Measurements from ENCODE around the gene LDHA.

The LDHA gene

GRCh38 chr11:18394275-18394927, at the start of gene LDHA:
LDHA (plus strand) TSS chr11:18394563; CDS start chr11:18396843, 2,280 bp downstream.
- peak; percentile 78 for DNase-seq

- no peak for DNase-seq
Observed at GRCh38 chr11:18347471-18348125, 46.8 kb upstream of the LDHA start.

- DNase-seq, result no peak
Observed at GRCh38 chr11:18352581-18352980, 41.8 kb upstream of the LDHA start.

- DNase-seq, result no peak
Observed at GRCh38 chr11:18358646-18359045, 35.7 kb upstream of the LDHA start.

GRCh38 chr11:18361154-18361553, 33.2 kb upstream of the LDHA start:
- no peak for DNase-seq

- no peak for DNase-seq
Observed at GRCh38 chr11:18364495-18365073, 29.8 kb upstream of the LDHA start.

- no peak for DNase-seq
Observed at GRCh38 chr11:18365741-18366140, 28.6 kb upstream of the LDHA start.

GRCh38 chr11:18366286-18366685, 28.1 kb upstream of the LDHA start:
- DNase-seq, result no peak

GRCh38 chr11:18367431-18367830, 26.9 kb upstream of the LDHA start:
- DNase-seq, result no peak

- DNase-seq, result no peak
Observed at GRCh38 chr11:18368221-18368620, 26.1 kb upstream of the LDHA start.

- DNase-seq, result no peak
Observed at GRCh38 chr11:18369398-18369797, 25.0 kb upstream of the LDHA start.

GRCh38 chr11:18371279-18371678, 23.1 kb upstream of the LDHA start:
- no peak for DNase-seq

- no peak for DNase-seq
Observed at GRCh38 chr11:18372201-18372600, 22.2 kb upstream of the LDHA start.

GRCh38 chr11:18374956-18375355, 19.4 kb upstream of the LDHA start:
- DNase-seq, result no peak

- DNase-seq, result no peak
Observed at GRCh38 chr11:18375941-18376340, 18.4 kb upstream of the LDHA start.

- no peak for DNase-seq
Observed at GRCh38 chr11:18379201-18379600, 15.2 kb upstream of the LDHA start.

- no peak for DNase-seq
Observed at GRCh38 chr11:18383388-18384156, 10.8 kb upstream of the LDHA start.

GRCh38 chr11:18384157-18384641, 10.2 kb upstream of the LDHA start:
- DNase-seq, result no peak

GRCh38 chr11:18390088-18390487, 4.3 kb upstream of the LDHA start:
- no peak for DNase-seq

GRCh38 chr11:18392434-18393321, 1.7 kb upstream of the LDHA start:
- no peak for DNase-seq

GRCh38 chr11:18393581-18394274, 635 bp upstream of the LDHA start:
- no peak for DNase-seq

All from NCI-H187 treated with DMSO at 0.1 percent for 48 hours (cell line).